Fibroblast of pulmonary artery (primary cell): ENCODE data around the gene TBC1D1.
A peak's percentile ranks its signal among the peaks of the same experiment; 100 is the strongest.

Experiments
- DNase-seq: peaks from one replicate; pipeline ENCODE4 v3.0.0-alpha.2; 2010; ENCODE audit warnings: low read depth
- H3K4me3 ChIP-seq: replicated peaks from 2 replicates; pipeline ENCODE4 v1.5.1; 2011; ENCODE audit warnings: low read depth, mild to moderate bottlenecking, control low read depth, low read length, moderate library complexity
- CTCF ChIP-seq: IDR thresholded peaks from 2 replicates; pipeline ENCODE4 v1.5.1; 2011; ENCODE audit warnings: mild to moderate bottlenecking, control low read depth, low read length, inconsistent platforms; ENCODE audit errors: missing control alignments

Gene TBC1D1

GRCh38 chr4:38170338-38171169 lies 279.7 kb downstream of the TBC1D1 start:
- no peak overlapping the region for H3K4me3 ChIP-seq
- DNase-seq: no peak
- TF ChIP-seq CTCF: no peak

- H3K4me3 ChIP-seq: no peak overlapping the region
- DNase-seq: no peak
- no peak for TF ChIP-seq CTCF
These were observed 281.2 kb downstream of the TBC1D1 start for GRCh38 chr4:38172078-38172477.

- no peak for TF ChIP-seq CTCF
- no peak for DNase-seq
- H3K4me3 ChIP-seq: no peak overlapping the region
These were observed 283.1 kb downstream of the TBC1D1 start for GRCh38 chr4:38173935-38174518.

GRCh38 chr4:38174801-38175200 lies 283.9 kb downstream of the TBC1D1 start:
- H3K4me3 ChIP-seq: no peak overlapping the region
- no peak for DNase-seq
- TF ChIP-seq CTCF: no peak

- H3K4me3 ChIP-seq: no peak overlapping the region
- DNase-seq: no peak
- no peak for TF ChIP-seq CTCF
These were observed 285.3 kb downstream of the TBC1D1 start for GRCh38 chr4:38176165-38176564.

GRCh38 chr4:38177035-38177546 lies 286.2 kb downstream of the TBC1D1 start:
- peak; percentile 84 for DNase-seq
- no peak for TF ChIP-seq CTCF
- H3K4me3 ChIP-seq: no peak overlapping the region
